Adrenal gland (tissue), 12 donors: ENCODE data around the gene DHRS4L2. TPM values are rescaled to one million over a fixed set of nuclear protein-coding genes. Genes with fewer than 3 reads are reported as not detected.
A peak's percentile ranks its signal among the peaks of the same experiment; 100 is the strongest.

Experiments used
- DNase-seq, 7 donors: peaks; one replicate each; pipeline ENCODE4 v3.0.0-alpha.2; 2019 to 2020
- H3K27ac ChIP-seq, 5 donors: fragments of 200-600 bp; sonication (generic) in 4 of 5; 1 replicate in 3 of 5; 2 replicates in 2 of 5; pipeline versions ENCODE4 v1.5.1 to v1.8.0; 2016 to 2020; ENCODE audit warnings: mild to moderate bottlenecking in 1 of 5
- H3K27me3 ChIP-seq: fragments of 200-600 bp; 2 replicates; pipeline ENCODE4 v1.8.0; 2021
- H3K36me3 ChIP-seq, 2 donors: fragments of 200-600 bp; replicated peaks in 1 of 2; 1 replicate in 1 of 2; 2 replicates in 1 of 2; pipeline versions ENCODE4 v1.5.1 to v1.8.0; 2018 to 2022
- H3K4me1 ChIP-seq, 2 donors: fragments of 200-600 bp; replicated peaks in 1 of 2; 1 replicate in 1 of 2; 2 replicates in 1 of 2; pipeline versions ENCODE4 v1.5.1 to v1.8.0; 2018 to 2021
- H3K4me3 ChIP-seq, 4 donors: fragments of 200-600 bp; sonication (generic) in 3 of 4; one replicate each; pipeline ENCODE4 v1.5.1; 2016 to 2018
- H3K9me3 ChIP-seq, 3 donors: fragments of 200-600 bp; sonication (generic) in 1 of 3; replicated peaks in 1 of 3; 1 replicate in 2 of 3; 2 replicates in 1 of 3; pipeline versions ENCODE4 v1.5.1 to v1.8.0; 2016 to 2021
- CTCF ChIP-seq, 6 experiments: fragments of 450-650 bp in 4 of 6; fragments of 200-600 bp in 2 of 6; sonication (generic) in 1 of 6; IDR thresholded peaks; 1 replicate in 5 of 6; 2 replicates in 1 of 6; pipeline versions ENCODE4 v1.5.1 to v1.8.0; 2016 to 2021; ENCODE audit warnings: antibody characterized with exemption in 6 of 6, mild to moderate bottlenecking in 2 of 6, moderate library complexity in 1 of 6
- POLR2A ChIP-seq, 2 donors: fragments of 450-650 bp; IDR thresholded peaks; one replicate each; pipeline ENCODE4 v1.6.1; 2017; ENCODE audit warnings: antibody characterized with exemption in 2 of 2, mild to moderate bottlenecking in 2 of 2, moderate library complexity in 1 of 2
- WGBS, 4 donors: extraction: QIAGEN DNeasy Blood & Tissue Kit in 2 of 4; methylation state at CpG; one replicate each; pipeline versions ENCODE4 v1.1.5 to v1.1.7; 2013 to 2017; 5-methylcytosine and 5-hydroxymethylcytosine counted together
- intact Hi-C, 2 donors: fragments of 100-400 bp; cut with DNase I; formaldehyde crosslinking; loops; one replicate each; pipeline versions ENCODE4 v1.14.1 to v1.15.0; 2022 to 2023
- polyA plus RNA-seq, 3 donors: library from polyadenylated mRNA; stranded (reverse); fragments of 200-250 nt in 2 of 3; fragments of 350-450 nt in 1 of 3; fragmentation: Illumina TruSeq in 1 of 3; extraction: RNeasy Lipid Tissue Mini Kit (QIAGEN cat#74804) in 1 of 3; gene quantifications; one replicate each; pipeline ENCODE4 v1.2.3, GENCODE V29; 2013 to 2014
- total RNA-seq, 9 donors: library from RNA; depleted of rRNA in 4 of 9; stranded (reverse); fragments of >200 nt in 4 of 9; fragments of 120-200 nt in 1 of 9; fragmentation: NEBNext Ultra II Directional in 1 of 9; extraction: Animal tissue kit (Norgen Biotek cat#: 25700) in 1 of 9; gene quantifications; one replicate each; pipeline versions ENCODE4 v1.1.0 to v1.2.4, GENCODE V29; 2013 to 2023
- donor health status: healthy with polysubstance abuse.
- donor health status: Bipolar disorder and iron deficiency.
- donor health status: DM: yes; HTN: yes; CAD: no.
- donor health status: DM: no; HTN: no; CAD: no.
- donor health status: DM: no; HTN: no; CAD: no.
- donor health status: DM: yes; HTN: yes; CAD: no.

The DHRS4L2 gene
- total and polyA plus RNA-seq, 12 donors: 14.8 to 56.4 (median 37.3) TPM

DNA sequence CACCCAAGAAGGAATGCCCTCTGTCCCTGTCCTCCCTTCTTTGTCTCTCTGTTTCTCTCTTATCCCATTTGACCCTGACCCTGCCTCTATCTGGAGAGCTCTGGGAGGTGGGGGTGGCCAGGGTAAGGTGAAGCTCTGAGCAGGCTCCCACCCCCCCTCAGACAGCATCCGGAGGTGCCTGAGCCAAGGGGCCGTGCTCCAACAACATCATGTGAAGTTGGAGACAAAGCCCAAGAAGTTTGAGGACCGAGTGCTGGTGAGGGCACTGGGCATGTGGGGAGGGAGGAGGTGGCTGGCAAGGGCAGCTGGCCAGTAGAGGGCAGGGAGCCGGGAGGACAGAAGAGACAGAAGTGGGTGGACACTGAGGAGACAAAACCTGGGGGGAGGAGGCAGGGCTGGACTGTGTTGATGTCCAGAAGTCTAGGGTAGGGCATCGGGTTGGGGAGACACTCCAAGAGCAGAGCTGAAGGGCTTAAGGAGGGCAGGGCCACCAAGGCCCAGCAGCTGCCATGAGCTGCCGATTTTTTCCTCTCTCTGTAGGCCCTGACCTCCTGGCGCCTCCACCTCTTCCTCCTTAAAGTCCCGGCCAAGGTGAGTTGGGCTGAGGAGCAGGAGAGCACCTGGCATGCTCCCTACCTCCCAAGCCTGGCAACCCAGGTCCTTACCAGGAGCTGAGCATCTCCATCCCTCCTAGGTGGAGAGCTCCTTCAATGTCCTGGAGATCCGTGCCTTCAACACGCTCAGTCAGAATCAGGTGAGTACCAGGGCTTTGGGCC lies 65.0 kb downstream of the DHRS4L2 start:
- intact Hi-C loops: loop anchor here in 1 of 2 donors (10.0 kb wide), 1 partner anchor 241 kb away; the partner anchor contains the start of genes DHRS1 and NOP9
- no peaks in the 10 kb centered on the region for H3K27me3 ChIP-seq
- 71 to 82% (median 78%) methylated on average over 9 to 10 of the region's 10 CpGs for WGBS, 4 donors
- DNase-seq: peak in 2 of 7 donors; percentile 9 to 11
- peaks cover 13 to 16% of the 10 kb centered on the region in 2 donors for H3K4me1 ChIP-seq
- TF ChIP-seq POLR2A (IDR thresholded peaks at IDR 0.05): no peak
- TF ChIP-seq CTCF (IDR thresholded peaks at IDR 0.05): no peak
- no peaks in the 10 kb centered on the region for H3K9me3 ChIP-seq
- H3K4me3 ChIP-seq: no peak overlapping the region
- no peak overlapping the region for H3K27ac ChIP-seq
- no peaks in the 10 kb centered on the region for H3K36me3 ChIP-seq

- Histone ChIP-seq H3K36me3 (no peaks in the 10 kb centered on the region), H3K27ac (no peak overlapping the region), H3K4me1 (peaks cover 13 to 16% of the 10 kb centered on the region in 2 donors), H3K27me3 (no peaks in the 10 kb centered on the region), H3K4me3 (no peak overlapping the region), H3K9me3 (no peaks in the 10 kb centered on the region)
- intact Hi-C loops: loop anchor here in 1 of 2 donors (10.0 kb wide), 1 partner anchor 241 kb away; the partner anchor contains the start of genes DHRS1 and NOP9
- DNase-seq: no peak
- TF ChIP-seq POLR2A (IDR thresholded peaks at IDR 0.05) (no peak), CTCF (IDR thresholded peaks at IDR 0.05) (no peak)
- WGBS, 4 donors: 80 to 88% (median 83%) methylated on average over 3 to 6 of the region's 6 CpGs
These were observed 65.6 kb downstream of the DHRS4L2 start for GRCh38 chr14:24054324-24054641.

GRCh38 chr14:24054646-24055045 lies 65.9 kb downstream of the DHRS4L2 start:
- Histone ChIP-seq H3K4me3 (no peak overlapping the region), H3K9me3 (no peaks in the 10 kb centered on the region), H3K27ac (no peak overlapping the region), H3K27me3 (no peaks in the 10 kb centered on the region), H3K4me1 (peaks cover 13 to 16% of the 10 kb centered on the region in 2 donors), H3K36me3 (no peaks in the 10 kb centered on the region)
- intact Hi-C loops: loop anchor here (5.0 to 10.0 kb wide), 2 partner anchors 38 to 240 kb away; partner anchors contain the start of genes PCK2 (in 2 of the 2), DHRS1 (in 1 of the 2) and NOP9 (in 1 of the 2)
- 89 to 97% (median 91%) methylated on average over 8 to 9 of the region's 9 CpGs for WGBS, 4 donors
- DNase-seq: no peak
- no peak for TF ChIP-seq CTCF (IDR thresholded peaks at IDR 0.05)
- TF ChIP-seq POLR2A (IDR thresholded peaks at IDR 0.05): no peak

Other genes with a start within 250 kb of the DHRS4L2 start
- gene DHRS4, start 35.2 kb upstream of the DHRS4L2 start, total RNA-seq: 10 to 100 TPM; 26.1 to 77.5 (median 47.0) TPM
- gene DHRS4, start 35.2 kb upstream of the DHRS4L2 start, polyA plus RNA-seq: 10 to 100 TPM; 41.0 to 53.3 (median 52.7) TPM
- 1 to 10 TPM in 2 of 9 donors, under 1 TPM in 6, not detected in 1; 0.17 to 1.1 (median 0.68) TPM for gene CARMIL3, start 63.1 kb downstream of the DHRS4L2 start, total RNA-seq
- gene CARMIL3, start 63.1 kb downstream of the DHRS4L2 start, polyA plus RNA-seq: 1 to 10 TPM in 2 of 3 donors, under 1 TPM in 1; 0.73 to 5.8 (median 1.7) TPM
- gene CPNE6, start 82.6 kb downstream of the DHRS4L2 start, total RNA-seq: 1 to 10 TPM in 1 of 9 donors, under 1 TPM in 1, not detected in 7; 0.97 to 1.4 TPM
- under 1 TPM; 0.07 to 0.22 (median 0.16) TPM for gene CPNE6, start 82.6 kb downstream of the DHRS4L2 start, polyA plus RNA-seq
- 10 to 100 TPM in 7 of 9 donors, 1 to 10 TPM in 2; 4.4 to 37.0 (median 18.4) TPM for gene PCK2, start 105.4 kb downstream of the DHRS4L2 start, total RNA-seq
- gene PCK2, start 105.4 kb downstream of the DHRS4L2 start, polyA plus RNA-seq: 10 to 100 TPM in 2 of 3 donors, 1 to 10 TPM in 1; 7.9 to 17.9 (median 10.5) TPM
- gene DCAF11, start 125.8 kb downstream of the DHRS4L2 start, total RNA-seq: 100 to 1,000 TPM in 8 of 9 donors, 10 to 100 TPM in 1; 88.9 to 401 (median 143) TPM
- 10 to 100 TPM; 40.4 to 94.0 (median 42.3) TPM for gene DCAF11, start 125.8 kb downstream of the DHRS4L2 start, polyA plus RNA-seq
- gene NRL, start 126.0 kb downstream of the DHRS4L2 start, total RNA-seq: 10 to 100 TPM in 1 of 9 donors, 1 to 10 TPM in 8; 3.3 to 20.2 (median 4.7) TPM
- gene NRL, start 126.0 kb downstream of the DHRS4L2 start, polyA plus RNA-seq: 1 to 10 TPM; 2.2 to 3.5 (median 3.1) TPM
- 10 to 100 TPM in 4 of 9 donors, 1 to 10 TPM in 5; 6.5 to 15.7 (median 9.7) TPM for gene FITM1, start 141.7 kb downstream of the DHRS4L2 start, total RNA-seq
- gene FITM1, start 141.7 kb downstream of the DHRS4L2 start, polyA plus RNA-seq: 10 to 100 TPM in 2 of 3 donors, 1 to 10 TPM in 1; 4.6 to 25.7 (median 13.4) TPM
- 100 to 1,000 TPM; 208 to 359 (median 277) TPM for gene PSME1, start 147.3 kb downstream of the DHRS4L2 start, total RNA-seq
- 100 to 1,000 TPM; 205 to 386 (median 313) TPM for gene PSME1, start 147.3 kb downstream of the DHRS4L2 start, polyA plus RNA-seq
- gene EMC9, start 152.7 kb downstream of the DHRS4L2 start, total RNA-seq: 10 to 100 TPM; 22.5 to 65.7 (median 40.5) TPM
- 100 to 1,000 TPM in 2 of 3 donors, 10 to 100 TPM in 1; 21.6 to 149 (median 127) TPM for gene EMC9, start 152.7 kb downstream of the DHRS4L2 start, polyA plus RNA-seq
- gene PSME2, start 157.7 kb downstream of the DHRS4L2 start, total RNA-seq: 100 to 1,000 TPM; 107 to 362 (median 191) TPM
- gene PSME2, start 157.7 kb downstream of the DHRS4L2 start, polyA plus RNA-seq: 100 to 1,000 TPM; 388 to 752 (median 687) TPM
- 100 to 1,000 TPM in 1 of 9 donors, 10 to 100 TPM in 8; 32.8 to 165 (median 59.7) TPM for gene RNF31, start 158.6 kb downstream of the DHRS4L2 start, total RNA-seq
- 100 to 1,000 TPM in 2 of 3 donors, 10 to 100 TPM in 1; 59.3 to 351 (median 198) TPM for gene RNF31, start 158.6 kb downstream of the DHRS4L2 start, polyA plus RNA-seq
- gene IRF9, start 172.3 kb downstream of the DHRS4L2 start, total RNA-seq: 100 to 1,000 TPM in 4 of 9 donors, 10 to 100 TPM in 5; 32.4 to 119 (median 98.3) TPM
- gene IRF9, start 172.3 kb downstream of the DHRS4L2 start, polyA plus RNA-seq: 100 to 1,000 TPM; 118 to 151 (median 129) TPM
- 10 to 100 TPM in 4 of 9 donors, 1 to 10 TPM in 5; 1.3 to 18.5 (median 9.4) TPM for gene REC8, start 183.2 kb downstream of the DHRS4L2 start, total RNA-seq
- gene REC8, start 183.2 kb downstream of the DHRS4L2 start, polyA plus RNA-seq: 100 to 1,000 TPM in 1 of 3 donors, 10 to 100 TPM in 1, 1 to 10 TPM in 1; 3.6 to 111 (median 38.9) TPM
- 10 to 100 TPM; 29.7 to 84.9 (median 45.4) TPM for gene IPO4, start 199.9 kb downstream of the DHRS4L2 start, total RNA-seq
- 10 to 100 TPM; 19.1 to 43.2 (median 23.8) TPM for gene IPO4, start 199.9 kb downstream of the DHRS4L2 start, polyA plus RNA-seq
- gene TM9SF1, start 206.5 kb downstream of the DHRS4L2 start, total RNA-seq: 100 to 1,000 TPM in 2 of 9 donors, 10 to 100 TPM in 7; 60.0 to 123 (median 90.4) TPM
- gene TM9SF1, start 206.5 kb downstream of the DHRS4L2 start, polyA plus RNA-seq: 10 to 100 TPM; 43.7 to 67.2 (median 56.1) TPM
- gene TSSK4, start 216.8 kb downstream of the DHRS4L2 start, total RNA-seq: under 1 TPM in 1 of 9 donors, not detected in 8; 0.46 TPM
- under 1 TPM in 1 of 3 donors, not detected in 2; 0.07 TPM for gene TSSK4, start 216.8 kb downstream of the DHRS4L2 start, polyA plus RNA-seq
- gene CHMP4A, start 224.6 kb downstream of the DHRS4L2 start, total RNA-seq: 10 to 100 TPM; 32.9 to 68.6 (median 56.5) TPM
- gene CHMP4A, start 224.6 kb downstream of the DHRS4L2 start, polyA plus RNA-seq: 100 to 1,000 TPM in 2 of 3 donors, 10 to 100 TPM in 1; 71.1 to 118 (median 104) TPM
- gene MDP1, start 227.1 kb downstream of the DHRS4L2 start, total RNA-seq: 10 to 100 TPM; 20.3 to 53.7 (median 28.6) TPM
- gene MDP1, start 227.1 kb downstream of the DHRS4L2 start, polyA plus RNA-seq: 10 to 100 TPM; 32.2 to 40.2 (median 39.4) TPM
- gene NEDD8, start 243.4 kb downstream of the DHRS4L2 start, total RNA-seq: 100 to 1,000 TPM; 154 to 454 (median 216) TPM
- gene NEDD8, start 243.4 kb downstream of the DHRS4L2 start, polyA plus RNA-seq: 100 to 1,000 TPM; 136 to 448 (median 215) TPM
- gene GMPR2, start 244.0 kb downstream of the DHRS4L2 start, total RNA-seq: 100 to 1,000 TPM in 8 of 9 donors, 10 to 100 TPM in 1; 92.5 to 188 (median 131) TPM
- gene GMPR2, start 244.0 kb downstream of the DHRS4L2 start, polyA plus RNA-seq: 100 to 1,000 TPM in 1 of 3 donors, 10 to 100 TPM in 2; 70.6 to 103 (median 98.0) TPM